Epithelial cell of esophagus (primary cell): ENCODE data around the gene HOXB9.

Source experiments
- DNase-seq: peaks from one replicate; pipeline ENCODE4 v3.0.0; 2010; ENCODE audit warnings: low read depth
- H3K4me3 ChIP-seq: 2 replicates; pipeline ENCODE4 v1.5.1; 2011; ENCODE audit warnings: mild to moderate bottlenecking, low read length, control low read depth
- TF ChIP-seq, protein P1 (sequence below): IDR thresholded peaks from 2 replicates; pipeline ENCODE4 v1.5.1; 2011; ENCODE audit warnings: low read depth, mild to moderate bottlenecking, low read length, control low read depth, inconsistent platforms; ENCODE audit not compliant: insufficient read depth; ENCODE audit errors: missing control alignments

The HOXB9 gene

DNA sequence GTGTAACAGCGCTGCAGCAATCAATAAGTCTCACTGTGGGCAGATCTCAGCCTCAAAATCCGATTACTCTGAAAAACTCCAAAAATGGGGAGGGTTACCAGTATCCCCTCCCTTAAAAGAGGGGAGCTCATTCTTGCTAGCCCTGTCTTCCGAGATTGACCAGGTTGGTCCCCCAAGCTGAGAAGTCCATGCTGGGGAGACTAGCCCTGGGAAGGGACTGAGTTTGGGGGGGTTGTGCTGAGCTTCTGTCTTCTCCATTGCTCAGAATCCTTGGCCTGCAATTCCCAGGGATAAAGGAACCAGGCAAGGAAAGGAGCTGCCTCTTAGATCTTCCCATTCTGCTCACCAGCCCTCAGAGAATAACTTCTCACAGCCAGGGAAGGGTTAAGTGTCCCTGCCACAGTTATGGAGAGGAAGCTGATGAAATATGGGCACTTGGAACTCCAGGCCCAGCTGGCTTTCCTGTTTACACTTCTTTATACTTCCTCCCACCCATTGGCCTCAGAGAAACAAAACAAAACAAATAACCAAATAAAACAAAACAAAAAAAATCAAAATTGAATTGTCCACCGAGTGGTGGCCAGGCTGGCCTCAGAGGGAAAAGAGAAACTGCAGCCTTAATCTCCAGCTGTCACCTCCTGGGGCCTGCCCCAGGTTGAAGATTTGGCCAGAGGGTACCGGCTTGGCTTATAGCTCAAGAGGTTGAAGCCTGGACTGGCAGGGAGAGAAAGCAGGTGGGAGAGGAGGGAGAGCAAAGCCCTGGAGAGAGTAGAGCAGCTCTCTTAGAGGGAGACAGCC, 38.7 kb downstream of the HOXB9 start:
- DNase-seq, result no peak
- TF ChIP-seq, protein P1, sequence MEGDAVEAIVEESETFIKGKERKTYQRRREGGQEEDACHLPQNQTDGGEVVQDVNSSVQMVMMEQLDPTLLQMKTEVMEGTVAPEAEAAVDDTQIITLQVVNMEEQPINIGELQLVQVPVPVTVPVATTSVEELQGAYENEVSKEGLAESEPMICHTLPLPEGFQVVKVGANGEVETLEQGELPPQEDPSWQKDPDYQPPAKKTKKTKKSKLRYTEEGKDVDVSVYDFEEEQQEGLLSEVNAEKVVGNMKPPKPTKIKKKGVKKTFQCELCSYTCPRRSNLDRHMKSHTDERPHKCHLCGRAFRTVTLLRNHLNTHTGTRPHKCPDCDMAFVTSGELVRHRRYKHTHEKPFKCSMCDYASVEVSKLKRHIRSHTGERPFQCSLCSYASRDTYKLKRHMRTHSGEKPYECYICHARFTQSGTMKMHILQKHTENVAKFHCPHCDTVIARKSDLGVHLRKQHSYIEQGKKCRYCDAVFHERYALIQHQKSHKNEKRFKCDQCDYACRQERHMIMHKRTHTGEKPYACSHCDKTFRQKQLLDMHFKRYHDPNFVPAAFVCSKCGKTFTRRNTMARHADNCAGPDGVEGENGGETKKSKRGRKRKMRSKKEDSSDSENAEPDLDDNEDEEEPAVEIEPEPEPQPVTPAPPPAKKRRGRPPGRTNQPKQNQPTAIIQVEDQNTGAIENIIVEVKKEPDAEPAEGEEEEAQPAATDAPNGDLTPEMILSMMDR, result no peak
- no peak overlapping the region for H3K4me3 ChIP-seq

DNA sequence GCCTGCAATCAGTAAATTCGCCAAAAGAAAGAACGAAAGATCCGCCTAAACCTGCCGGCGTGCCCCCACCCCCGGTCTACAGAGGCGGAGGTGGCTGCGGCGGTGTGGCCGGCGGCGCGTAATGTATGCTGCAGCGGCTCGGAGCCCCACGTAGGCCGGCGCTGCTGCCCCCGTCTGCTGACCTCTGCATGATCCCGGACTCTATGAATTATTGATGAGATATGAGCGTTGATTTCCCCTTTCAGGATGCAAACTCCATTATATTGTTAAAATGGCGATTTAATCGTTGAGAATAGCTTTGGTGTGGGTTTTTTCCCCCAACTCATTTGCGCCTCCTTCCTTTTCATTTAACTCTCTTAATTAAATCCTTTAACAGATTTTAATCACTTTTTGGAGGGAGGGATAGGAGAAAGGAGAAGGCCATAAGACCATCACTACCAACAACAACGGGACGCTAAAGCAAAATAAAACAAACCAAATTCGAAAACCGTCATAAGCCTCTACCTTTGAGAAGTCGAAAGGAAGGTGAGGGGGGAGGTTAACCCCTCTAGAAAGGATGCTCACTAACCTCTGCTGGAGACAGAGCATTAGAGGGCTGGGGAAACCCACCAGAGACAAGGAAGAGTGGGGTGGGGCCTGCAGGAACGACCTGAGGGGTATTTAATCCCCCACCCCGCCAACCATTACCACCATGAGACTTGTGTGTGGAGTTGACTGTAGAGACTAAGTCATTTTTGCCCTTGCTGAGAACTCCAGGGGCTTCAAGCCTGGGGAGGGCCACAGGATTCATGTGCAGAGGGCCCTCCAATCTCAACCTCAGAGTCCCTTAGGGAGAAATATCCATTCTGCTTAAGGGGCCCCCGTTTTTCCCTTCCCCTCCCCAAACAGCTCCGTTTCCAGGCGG, 39.6 kb downstream of the HOXB9 start:
- DNase-seq, result no peak
- TF ChIP-seq, protein P1, result no peak

DNA sequence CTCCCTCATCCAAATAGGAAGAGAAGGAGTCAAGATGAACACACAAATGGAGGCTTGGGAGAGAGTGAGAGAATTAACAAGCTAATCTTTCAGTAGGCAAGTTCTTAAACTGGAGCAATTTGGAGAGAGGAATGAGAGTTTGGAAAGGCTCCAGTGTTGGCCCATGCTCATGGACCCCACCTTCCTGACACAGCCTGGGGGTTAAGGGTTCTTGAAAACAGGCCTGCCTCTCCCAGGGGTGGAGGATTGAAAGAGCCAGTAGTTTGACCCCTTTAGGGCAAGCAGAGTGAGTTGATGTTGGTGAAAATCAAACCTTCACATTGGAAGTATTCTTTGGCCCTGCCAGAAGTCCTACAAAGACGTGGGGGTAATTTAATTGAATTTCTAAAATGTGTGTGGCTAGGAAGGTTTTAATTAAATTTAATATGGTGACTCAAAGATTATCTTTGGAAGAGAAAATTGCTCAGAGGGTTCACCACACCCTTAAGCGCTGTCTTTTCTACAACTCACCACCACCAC, 41.9 kb downstream of the HOXB9 start:
- TF ChIP-seq, protein P1, result no peak
- DNase-seq, result no peak
- no peak overlapping the region for H3K4me3 ChIP-seq

More for the DNA sequence above, 39.6 kb downstream of the HOXB9 start:
- H3K4me3 ChIP-seq, result no peak overlapping the region

DNA sequence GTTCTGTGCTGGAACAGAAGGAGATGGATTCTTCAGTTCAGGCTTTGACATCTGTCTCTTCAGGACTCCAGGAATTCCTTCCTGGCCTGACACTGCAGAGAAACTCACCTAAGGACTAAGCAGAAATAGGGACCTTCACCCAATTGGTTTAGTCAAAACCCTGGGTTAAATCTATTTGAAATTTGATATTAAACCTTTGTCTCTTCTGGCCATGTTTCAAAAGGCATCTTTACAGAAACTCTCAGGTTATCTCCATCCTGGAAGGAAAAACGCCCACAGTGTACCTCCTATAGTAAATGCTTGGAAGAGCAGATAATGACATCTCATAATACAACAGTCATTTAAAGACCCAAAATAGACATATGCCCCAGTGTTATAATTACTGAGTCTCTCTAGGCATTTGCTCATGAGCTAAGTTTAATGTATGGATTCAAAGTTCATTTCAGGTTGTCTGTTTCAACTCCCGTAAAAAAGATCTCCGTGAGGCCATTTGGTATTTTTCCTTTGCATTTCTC, 42.4 kb downstream of the HOXB9 start:
- DNase-seq, result no peak
- no peak overlapping the region for H3K4me3 ChIP-seq
- TF ChIP-seq, protein P1, result no peak

DNA sequence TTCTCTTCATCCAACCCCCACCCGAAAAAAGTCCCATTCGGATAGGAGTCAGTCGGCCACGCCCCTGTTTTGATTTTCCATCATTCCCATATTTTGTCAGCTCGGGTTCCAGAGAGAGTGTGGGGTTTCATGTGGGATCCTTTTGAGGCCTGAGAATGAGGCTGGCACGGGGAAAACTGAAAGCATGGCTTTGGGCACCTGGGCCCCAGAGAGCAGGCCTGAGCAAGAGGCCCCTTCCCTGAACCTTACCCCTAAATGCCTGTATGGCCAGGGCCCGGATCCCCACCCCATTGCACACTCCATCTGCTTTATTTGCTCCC, 43.4 kb downstream of the HOXB9 start:
- DNase-seq, result no peak
- no peak overlapping the region for H3K4me3 ChIP-seq
- TF ChIP-seq, protein P1, result no peak

GRCh38 chr17:48579760-48580554, 46.2 kb downstream of the HOXB9 start:
- no peak for DNase-seq
- TF ChIP-seq, protein P1, result no peak
- no peak overlapping the region for H3K4me3 ChIP-seq
